MM.1S (cell line): Measurements from ENCODE around the gene CCL21.

Source experiments
- DNase-seq: peaks from one replicate; pipeline ENCODE4 v3.0.0-alpha.2; 2015
- H2AFZ ChIP-seq: fragments of 300-600 bp; sonication (generic); 2 replicates; pipeline ENCODE4 v1.6.0; 2016; ENCODE audit warnings: antibody characterized with exemption, low read length
- H3F3A ChIP-seq: fragments of 300-600 bp; sonication (generic); 2 replicates; pipeline ENCODE4 v1.6.1; 2016; ENCODE audit warnings: mild to moderate bottlenecking, antibody characterized with exemption, low read length, moderate library complexity, mixed read lengths; ENCODE audit not compliant: insufficient read depth
- H3K27ac ChIP-seq: fragments of 300-600 bp; sonication (generic); 2 replicates; pipeline ENCODE4 v1.5.1; 2016; ENCODE audit warnings: mild to moderate bottlenecking, low read length
- H3K27me3 ChIP-seq: fragments of 300-600 bp; sonication (generic); replicated peaks from 2 replicates; pipeline ENCODE4 v1.6.0; 2016; ENCODE audit warnings: low read length; ENCODE audit not compliant: insufficient read depth
- H3K36me3 ChIP-seq: fragments of 300-600 bp; sonication (generic); replicated peaks from 2 replicates; pipeline ENCODE4 v1.6.1; 2016; ENCODE audit warnings: mild to moderate bottlenecking, low read length, mixed read lengths; ENCODE audit not compliant: insufficient read depth
- H3K4me1 ChIP-seq: fragments of 300-600 bp; sonication (generic); 2 replicates; pipeline ENCODE4 v1.6.1; 2016; ENCODE audit warnings: low read length, mixed read lengths
- H3K4me2 ChIP-seq: fragments of 300-600 bp; sonication (generic); 2 replicates; pipeline ENCODE4 v1.6.0; 2016; ENCODE audit warnings: low read depth, low read length
- H3K4me3 ChIP-seq: fragments of 300-600 bp; sonication (generic); 2 replicates; pipeline ENCODE4 v1.5.1; 2016; ENCODE audit warnings: low read length, mixed read lengths
- H3K79me2 ChIP-seq: fragments of 300-600 bp; sonication (generic); 2 replicates; pipeline ENCODE4 v1.6.1; 2016; ENCODE audit warnings: mixed run types, low read length, mixed read lengths
- H3K9ac ChIP-seq: fragments of 300-600 bp; sonication (generic); 2 replicates; pipeline ENCODE4 v1.6.1; 2016; ENCODE audit warnings: low read length, mixed read lengths
- H3K9me2 ChIP-seq: fragments of 300-600 bp; sonication (generic); replicated peaks from 2 replicates; pipeline ENCODE4 v1.6.1; 2016; ENCODE audit warnings: mild to moderate bottlenecking, low read length, mixed read lengths; ENCODE audit not compliant: insufficient read depth
- H3K9me3 ChIP-seq: fragments of 300-600 bp; sonication (generic); replicated peaks from 2 replicates; pipeline ENCODE4 v1.6.1; 2016; ENCODE audit warnings: mild to moderate bottlenecking, low read length, mixed read lengths; ENCODE audit not compliant: insufficient read depth
- H4K20me1 ChIP-seq: fragments of 300-600 bp; sonication (generic); 2 replicates; pipeline ENCODE4 v1.6.1; 2016; ENCODE audit warnings: mild to moderate bottlenecking, low read length, moderate library complexity, mixed read lengths; ENCODE audit not compliant: insufficient read depth
- CTCF ChIP-seq: fragments of 300-600 bp; sonication (generic); IDR thresholded peaks from 2 replicates; pipeline ENCODE4 v1.5.1; 2016; ENCODE audit warnings: antibody characterized with exemption, low read length, mixed read lengths
- EZH2 ChIP-seq: fragments of 300-600 bp; sonication (generic); optimal IDR thresholded peaks from 2 replicates; pipeline ENCODE3; 2017; ENCODE audit warnings: low read depth, mild to moderate bottlenecking, antibody characterized with exemption, low read length, mixed read lengths
- EZH2phosphoT487 ChIP-seq: fragments of 300-600 bp; sonication (generic); IDR thresholded peaks from 2 replicates; pipeline ENCODE4 v1.6.1; 2018; ENCODE audit warnings: antibody characterized with exemption, low read length

Gene CCL21

GRCh38 chr9:34675869-34676268 lies 34.1 kb downstream of the CCL21 start:
- H3K4me2 ChIP-seq: no peak overlapping the region
- no peaks in the 10 kb centered on the region for H4K20me1 ChIP-seq
- H3K79me2 ChIP-seq: no peaks in the 10 kb centered on the region
- no peaks in the 10 kb centered on the region for H3F3A ChIP-seq
- H3K36me3 ChIP-seq: no peaks in the 10 kb centered on the region
- H3K4me1 ChIP-seq: no peaks in the 10 kb centered on the region
- no peak for DNase-seq
- H2AFZ ChIP-seq: no peak overlapping the region
- no peaks in the 10 kb centered on the region for H3K9me3 ChIP-seq
- no peaks in the 10 kb centered on the region for H3K9me2 ChIP-seq
- no peak for TF ChIP-seq CTCF
- TF ChIP-seq EZH2: no peak
- no peak for TF ChIP-seq EZH2phosphoT487
- no peak overlapping the region for H3K9ac ChIP-seq
- no peak overlapping the region for H3K4me3 ChIP-seq
- no peak overlapping the region for H3K27ac ChIP-seq
- no peaks in the 10 kb centered on the region for H3K27me3 ChIP-seq

GRCh38 chr9:34675048-34675714 lies 34.8 kb downstream of the CCL21 start:
- H3K27ac ChIP-seq: no peak overlapping the region

GRCh38 chr9:34674440-34674839 lies 35.5 kb downstream of the CCL21 start:
- H3F3A ChIP-seq: no peaks in the 10 kb centered on the region
- H3K4me2 ChIP-seq: no peak overlapping the region
- no peaks in the 10 kb centered on the region for H4K20me1 ChIP-seq
- no peaks in the 10 kb centered on the region for H3K27me3 ChIP-seq
- H3K79me2 ChIP-seq: no peaks in the 10 kb centered on the region
- no peak overlapping the region for H3K9ac ChIP-seq
- no peak overlapping the region for H3K4me3 ChIP-seq
- DNase-seq: no peak
- H3K9me3 ChIP-seq: no peaks in the 10 kb centered on the region
- H2AFZ ChIP-seq: no peak overlapping the region
- no peaks in the 10 kb centered on the region for H3K9me2 ChIP-seq
- H3K36me3 ChIP-seq: no peaks in the 10 kb centered on the region
- H3K4me1 ChIP-seq: no peaks in the 10 kb centered on the region
- no peak for TF ChIP-seq CTCF
- TF ChIP-seq EZH2phosphoT487: no peak
- TF ChIP-seq EZH2: no peak
- no peak overlapping the region for H3K27ac ChIP-seq

More at GRCh38 chr9:34675048-34675714, 34.8 kb downstream of the CCL21 start:
- H2AFZ ChIP-seq: no peak overlapping the region
- H3K27me3 ChIP-seq: no peaks in the 10 kb centered on the region
- no peak overlapping the region for H3K4me3 ChIP-seq
- no peaks in the 10 kb centered on the region for H3K4me1 ChIP-seq
- no peaks in the 10 kb centered on the region for H4K20me1 ChIP-seq
- no peaks in the 10 kb centered on the region for H3K79me2 ChIP-seq
- no peaks in the 10 kb centered on the region for H3K9me3 ChIP-seq
- H3K36me3 ChIP-seq: no peaks in the 10 kb centered on the region
- H3K4me2 ChIP-seq: no peak overlapping the region
- H3K9ac ChIP-seq: no peak overlapping the region
- no peaks in the 10 kb centered on the region for H3F3A ChIP-seq
- TF ChIP-seq CTCF: peak; percentile 73
- TF ChIP-seq EZH2phosphoT487: no peak
- DNase-seq: peak; percentile 67
- no peaks in the 10 kb centered on the region for H3K9me2 ChIP-seq
